Neutrophil (primary cell): Measurements from ENCODE around the gene ST3GAL5.

Source experiments
- H3K27ac ChIP-seq: fragments of 200-600 bp; sonication (generic); 2 replicates; pipeline ENCODE4 v1.5.1; 2016; ENCODE audit warnings: mild to moderate bottlenecking, moderate library complexity
- H3K27me3 ChIP-seq: fragments of 200-600 bp; sonication (generic); 2 replicates; pipeline ENCODE4 v1.6.0; 2016; ENCODE audit warnings: mild to moderate bottlenecking
- H3K36me3 ChIP-seq: fragments of 200-600 bp; sonication (generic); 2 replicates; pipeline ENCODE4 v1.5.1; 2017
- H3K4me1 ChIP-seq, 2 experiments: fragments of 200-600 bp in 1 of 2; sonication (generic) in 1 of 2; 1 replicate in 1 of 2; 2 replicates in 1 of 2; pipeline versions ENCODE4 v1.5.1 to v1.6.1; 2013 to 2016; ENCODE audit warnings: low read depth in 1 of 2, low read length in 1 of 2, mild to moderate bottlenecking in 1 of 2, moderate library complexity in 1 of 2; ENCODE audit not compliant: control insufficient read depth in 1 of 2, insufficient read depth in 1 of 2
- H3K4me3 ChIP-seq, 2 experiments: fragments of 200-600 bp in 1 of 2; sonication (generic) in 1 of 2; 1 replicate in 1 of 2; 2 replicates in 1 of 2; pipeline ENCODE4 v1.5.1; 2013 to 2016; ENCODE audit warnings: low read depth in 1 of 2, low read length in 1 of 2, mild to moderate bottlenecking in 1 of 2, moderate library complexity in 1 of 2
- H3K9me3 ChIP-seq: fragments of 200-600 bp; sonication (generic); 2 replicates; pipeline ENCODE4 v1.5.1; 2016
- CTCF ChIP-seq: fragments of 200-600 bp; sonication (generic); IDR thresholded peaks from 2 replicates; pipeline ENCODE4 v1.5.1; 2016; ENCODE audit warnings: antibody characterized with exemption

The ST3GAL5 gene

GRCh38 chr2:85913884-85914881, 25.4 kb upstream of the ST3GAL5 start:
- no peaks in the 10 kb centered on the region for H3K27me3 ChIP-seq
- H3K36me3 ChIP-seq = no peaks in the 10 kb centered on the region
- H3K4me3 ChIP-seq = no peak overlapping the region
- H3K27ac ChIP-seq = no peak overlapping the region
- no peaks in the 10 kb centered on the region for H3K4me1 ChIP-seq
- no peak for TF ChIP-seq CTCF
- no peaks in the 10 kb centered on the region for H3K9me3 ChIP-seq

GRCh38 chr2:85911814-85912692, 23.3 kb upstream of the ST3GAL5 start:
- no peaks in the 10 kb centered on the region for H3K9me3 ChIP-seq
- no peaks in the 10 kb centered on the region for H3K36me3 ChIP-seq
- no peaks in the 10 kb centered on the region for H3K27me3 ChIP-seq
- no peak overlapping the region for H3K4me3 ChIP-seq
- H3K27ac ChIP-seq = no peak overlapping the region
- no peaks in the 10 kb centered on the region for H3K4me1 ChIP-seq
- no peak for TF ChIP-seq CTCF

GRCh38 chr2:85911097-85911496, 22.3 kb upstream of the ST3GAL5 start:
- TF ChIP-seq CTCF = no peak
- H3K9me3 ChIP-seq = no peaks in the 10 kb centered on the region
- no peak overlapping the region for H3K27ac ChIP-seq
- no peaks in the 10 kb centered on the region for H3K4me1 ChIP-seq
- no peaks in the 10 kb centered on the region for H3K36me3 ChIP-seq
- H3K4me3 ChIP-seq = no peak overlapping the region
- no peaks in the 10 kb centered on the region for H3K27me3 ChIP-seq

- Histone ChIP-seq H3K9me3 (no peaks in the 10 kb centered on the region), H3K4me1 (no peaks in the 10 kb centered on the region), H3K4me3 (no peak overlapping the region), H3K27me3 (no peaks in the 10 kb centered on the region), H3K27ac (no peak overlapping the region), H3K36me3 (no peaks in the 10 kb centered on the region)
- no peak for TF ChIP-seq CTCF
Measured at GRCh38 chr2:85909005-85909404, 20.2 kb upstream of the ST3GAL5 start.

GRCh38 chr2:85908506-85908905, 19.7 kb upstream of the ST3GAL5 start:
- H3K27ac ChIP-seq = no peak overlapping the region
- H3K4me1 ChIP-seq = no peaks in the 10 kb centered on the region
- no peaks in the 10 kb centered on the region for H3K9me3 ChIP-seq
- TF ChIP-seq CTCF = no peak
- no peaks in the 10 kb centered on the region for H3K36me3 ChIP-seq
- H3K27me3 ChIP-seq = no peaks in the 10 kb centered on the region
- H3K4me3 ChIP-seq = no peak overlapping the region
